MCF 10A (cell line): ENCODE measurements around the gene SERPINB10. TPM values are rescaled to one million over a fixed set of nuclear protein-coding genes. Genes with fewer than 3 reads are reported as not detected.

Source experiments
- Bru-seq: library from RNA; stranded (reverse); fragments of 400-500 nt; gene quantifications from one replicate; lab custom pipeline; 2021; lab: Mats Ljungman, UMichigan
- BruChase-seq, 2 experiments: library from RNA; stranded (reverse); fragments of 400-500 nt; gene quantifications; one replicate each; lab custom pipeline; 2021; lab: Mats Ljungman, UMichigan
- BruUV-seq: library from RNA; stranded (reverse); fragments of 400-500 nt; replicated peaks from 2 replicates; lab custom pipeline; 2021; lab: Mats Ljungman, UMichigan
- CTCF ChIA-PET: fragments of 300-600 bp; sonication (Branson Sonifier 250); formaldehyde crosslinking; extraction: SDS; loops from one replicate; lab custom pipeline; 2021; ENCODE audit warnings: antibody characterized with exemption, inconsistent platforms; lab: Yijun Ruan, JAX
- POLR2A ChIA-PET: fragments of 300-600, 350-650 bp; sonication (Branson Sonifier 250); formaldehyde crosslinking; extraction: SDS; loops from one replicate; lab custom pipeline; 2020; ENCODE audit warnings: antibody characterized with exemption, inconsistent platforms; lab: Yijun Ruan, JAX
- DNase-seq: peaks from one replicate; pipeline ENCODE4 v3.0.0-alpha.2; 2018; ENCODE audit not compliant: unreplicated experiment
- H3K27ac Mint-ChIP-seq: one replicate; pipeline ENCODE4 v1.8.0; 2022; ENCODE audit warnings: mild to moderate bottlenecking, low read depth, mixed read lengths; ENCODE audit not compliant: unreplicated experiment
- H3K27me3 Mint-ChIP-seq: one replicate; pipeline ENCODE4 v1.8.0; 2022; ENCODE audit warnings: mixed read lengths; ENCODE audit not compliant: insufficient read depth, unreplicated experiment
- H3K36me3 Mint-ChIP-seq: one replicate; pipeline ENCODE4 v1.8.0; 2022; ENCODE audit warnings: mild to moderate bottlenecking, moderate library complexity, mixed read lengths; ENCODE audit not compliant: insufficient read depth, unreplicated experiment
- H3K4me1 Mint-ChIP-seq: one replicate; pipeline ENCODE4 v1.8.0; 2022; ENCODE audit warnings: mixed read lengths; ENCODE audit not compliant: insufficient read depth, unreplicated experiment
- H3K4me3 Mint-ChIP-seq: one replicate; pipeline ENCODE4 v1.8.0; 2022; ENCODE audit warnings: mild to moderate bottlenecking, moderate library complexity, mixed read lengths; ENCODE audit not compliant: unreplicated experiment
- H3K9me3 Mint-ChIP-seq: one replicate; pipeline ENCODE4 v1.8.0; 2022; ENCODE audit warnings: mixed read lengths; ENCODE audit not compliant: unreplicated experiment
- intact Hi-C: fragments of 100-400 bp; cut with micrococcal nuclease; formaldehyde crosslinking; loops from 2 replicates; pipeline ENCODE4 v1.14.1; 2022
- long read RNA-seq: library from polyadenylated mRNA; stranded (forward); transcript quantifications from one replicate; pipeline ENCODE4 v2.0.0, GENCODE V29; 2022
- total RNA-seq: library from RNA; stranded (reverse); gene quantifications from 2 replicates; pipeline ENCODE4 v1.2.3, GENCODE V29; 2022
- TF ChIP-seq, protein P1 (sequence below): fragments of 200-600 bp; IDR thresholded peaks from one replicate; pipeline ENCODE4 v1.8.0; 2022; ENCODE audit warnings: antibody characterized with exemption, mild to moderate bottlenecking; ENCODE audit not compliant: unreplicated experiment

Gene SERPINB10, protein sequence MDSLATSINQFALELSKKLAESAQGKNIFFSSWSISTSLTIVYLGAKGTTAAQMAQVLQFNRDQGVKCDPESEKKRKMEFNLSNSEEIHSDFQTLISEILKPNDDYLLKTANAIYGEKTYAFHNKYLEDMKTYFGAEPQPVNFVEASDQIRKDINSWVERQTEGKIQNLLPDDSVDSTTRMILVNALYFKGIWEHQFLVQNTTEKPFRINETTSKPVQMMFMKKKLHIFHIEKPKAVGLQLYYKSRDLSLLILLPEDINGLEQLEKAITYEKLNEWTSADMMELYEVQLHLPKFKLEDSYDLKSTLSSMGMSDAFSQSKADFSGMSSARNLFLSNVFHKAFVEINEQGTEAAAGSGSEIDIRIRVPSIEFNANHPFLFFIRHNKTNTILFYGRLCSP
- not detected in 2 replicates for total RNA-seq
- Bru-seq, nascent RNA: percentile 16 among the genes with signal in this experiment
- percentile 6 among the genes with signal in this experiment for BruChase-seq, experiment 1, labeled RNA remaining after a 6-hour chase
- BruChase-seq, experiment 2, labeled RNA remaining after a 2-hour chase: percentile 6 among the genes with signal in this experiment
- long read RNA-seq: 0 reads

DNA sequence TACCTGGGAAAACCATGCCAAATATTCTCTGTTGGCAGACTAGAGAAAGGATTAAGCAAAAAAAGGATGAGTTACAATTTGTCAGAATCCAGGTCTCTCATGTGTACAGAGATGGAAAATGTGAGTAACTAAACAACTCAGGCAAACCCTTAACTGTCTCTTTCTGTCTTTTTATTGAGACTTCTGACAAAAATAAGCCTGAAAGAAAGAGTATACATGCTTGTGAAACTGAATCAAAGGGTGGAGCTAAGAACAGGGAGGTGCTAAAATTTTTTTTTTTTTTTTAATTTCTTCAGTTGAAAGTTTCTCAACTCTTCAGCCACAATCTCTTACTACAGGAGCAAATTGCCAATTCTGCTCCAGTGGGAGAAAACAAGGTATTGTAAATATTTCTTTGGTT, at the start of gene SERPINB10:
Gene SERPINB10 (plus strand): TSS at position 295 of the 400 bp plus-strand sequence. CDS start 7,553 bp downstream, outside the sequence.
- no peaks in the 10 kb centered on the region for H3K4me1 Mint-ChIP-seq
- no peak for DNase-seq
- CTCF ChIA-PET: interaction anchor here (1.0 kb wide), 1 partner anchor 22 kb away, joined by 3 read pairs; no protein-coding TSS in a partner anchor
- no peak within 1 kb of the TSS for H3K4me3 Mint-ChIP-seq
- intact Hi-C loops: no loop called here
- H3K9me3 Mint-ChIP-seq: no peaks in the 10 kb centered on the region
- H3K27ac Mint-ChIP-seq: no peak within 1 kb of the TSS
- TF ChIP-seq, protein P1, sequence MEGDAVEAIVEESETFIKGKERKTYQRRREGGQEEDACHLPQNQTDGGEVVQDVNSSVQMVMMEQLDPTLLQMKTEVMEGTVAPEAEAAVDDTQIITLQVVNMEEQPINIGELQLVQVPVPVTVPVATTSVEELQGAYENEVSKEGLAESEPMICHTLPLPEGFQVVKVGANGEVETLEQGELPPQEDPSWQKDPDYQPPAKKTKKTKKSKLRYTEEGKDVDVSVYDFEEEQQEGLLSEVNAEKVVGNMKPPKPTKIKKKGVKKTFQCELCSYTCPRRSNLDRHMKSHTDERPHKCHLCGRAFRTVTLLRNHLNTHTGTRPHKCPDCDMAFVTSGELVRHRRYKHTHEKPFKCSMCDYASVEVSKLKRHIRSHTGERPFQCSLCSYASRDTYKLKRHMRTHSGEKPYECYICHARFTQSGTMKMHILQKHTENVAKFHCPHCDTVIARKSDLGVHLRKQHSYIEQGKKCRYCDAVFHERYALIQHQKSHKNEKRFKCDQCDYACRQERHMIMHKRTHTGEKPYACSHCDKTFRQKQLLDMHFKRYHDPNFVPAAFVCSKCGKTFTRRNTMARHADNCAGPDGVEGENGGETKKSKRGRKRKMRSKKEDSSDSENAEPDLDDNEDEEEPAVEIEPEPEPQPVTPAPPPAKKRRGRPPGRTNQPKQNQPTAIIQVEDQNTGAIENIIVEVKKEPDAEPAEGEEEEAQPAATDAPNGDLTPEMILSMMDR: no peak
- POLR2A ChIA-PET: interaction anchor here (0.6 to 2.8 kb wide), 6 partner anchors 11 to 49 kb away, joined by 3 to 9 read pairs (median 3); no protein-coding TSS in a partner anchor
- no TSS peak for BruUV-seq
- H3K36me3 Mint-ChIP-seq: no peaks in the 10 kb centered on the region
- H3K27me3 Mint-ChIP-seq: no peaks in the 10 kb centered on the region

DNA sequence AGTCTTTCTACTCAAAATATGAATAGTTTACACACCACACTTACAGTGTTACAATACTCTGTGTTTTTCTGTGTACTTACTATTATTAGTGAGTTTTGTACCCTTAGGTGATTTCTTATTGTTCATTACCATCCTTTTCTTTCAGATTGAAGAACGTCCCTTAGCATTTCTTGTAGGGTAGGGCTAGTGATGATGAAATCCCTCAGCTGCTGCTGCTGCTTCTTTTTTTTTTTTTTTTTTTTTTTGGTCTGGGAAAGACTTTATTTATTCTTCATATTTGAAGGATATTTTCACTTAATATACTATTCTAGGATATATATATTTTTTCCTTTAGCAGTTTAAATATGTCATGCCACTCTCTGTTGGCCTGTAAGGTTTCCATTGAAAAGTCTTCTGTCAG, 49.3 kb upstream of the SERPINB10 start:
- intact Hi-C loops: no loop called here
- Mint-ChIP-seq H3K4me1 (peaks cover 5% of the 10 kb centered on the region), H3K36me3 (no peaks in the 10 kb centered on the region), H3K27ac (no peak overlapping the region), H3K27me3 (no peaks in the 10 kb centered on the region), H3K4me3 (no peak overlapping the region), H3K9me3 (peaks cover 13% of the 10 kb centered on the region)
- TF ChIP-seq, protein P1: no peak
- BruUV-seq: no TSS peak
- POLR2A ChIA-PET: interaction anchor here (0.9 to 3.1 kb wide), 5 partner anchors 10 to 352 kb away, joined by 3 to 33 read pairs (median 4); no protein-coding TSS in a partner anchor
- CTCF ChIA-PET: interaction anchor here (0.6 to 3.4 kb wide), 7 partner anchors 10 to 340 kb away, joined by 3 to 21 read pairs (median 7); no protein-coding TSS in a partner anchor
- DNase-seq: no peak

DNA sequence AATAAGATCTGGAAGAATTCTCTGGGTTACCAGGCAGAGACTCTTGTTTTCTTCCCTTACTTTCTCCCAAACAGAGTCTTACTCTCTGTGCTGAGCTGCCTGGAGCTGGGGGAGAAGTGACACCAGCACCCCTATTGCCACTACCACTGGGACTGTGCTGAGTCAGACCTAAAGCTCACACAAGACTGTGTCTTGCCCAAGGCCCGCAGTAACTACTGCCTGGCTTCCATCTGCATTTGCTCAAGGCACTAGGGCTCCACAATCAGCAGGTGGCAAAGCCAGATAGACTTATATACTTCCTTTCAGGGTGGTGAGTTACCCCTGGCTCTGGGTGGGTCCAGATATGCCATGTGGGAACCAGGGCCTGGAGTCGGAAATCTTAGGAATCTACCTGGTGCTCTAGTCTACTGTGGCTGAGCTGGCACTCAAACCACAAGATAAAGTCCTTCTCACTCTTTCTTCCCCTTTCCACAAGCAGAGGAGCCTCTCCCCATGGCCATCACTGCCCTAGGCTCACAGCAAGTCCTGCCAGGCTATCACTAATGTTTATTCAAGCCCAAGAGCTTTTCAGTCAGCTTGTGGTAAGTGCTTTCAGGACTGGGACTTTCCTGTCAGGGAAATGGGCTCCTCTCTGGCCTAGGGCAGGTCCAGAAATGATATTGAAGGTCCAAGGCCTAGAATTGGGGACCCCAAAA, 47.8 kb upstream of the SERPINB10 start:
- no peaks in the 10 kb centered on the region for H3K36me3 Mint-ChIP-seq
- no peak for DNase-seq
- ChIA-PET CTCF (interaction anchor here (0.6 to 2.7 kb wide), 8 partner anchors 12 to 342 kb away, joined by 3 to 21 read pairs (median 4); no protein-coding TSS in a partner anchor), POLR2A (interaction anchor here (1.1 kb wide), 2 partner anchors 12 to 353 kb away, joined by 3 to 4 read pairs; no protein-coding TSS in a partner anchor)
- no peak overlapping the region for H3K4me3 Mint-ChIP-seq
- TF ChIP-seq, protein P1: no peak
- no peak overlapping the region for H3K27ac Mint-ChIP-seq
- BruUV-seq: no TSS peak
- peaks cover 13% of the 10 kb centered on the region for H3K9me3 Mint-ChIP-seq
- intact Hi-C loops: no loop called here
- peaks cover 5% of the 10 kb centered on the region for H3K4me1 Mint-ChIP-seq
- no peaks in the 10 kb centered on the region for H3K27me3 Mint-ChIP-seq
